ENCODE measurements around the gene EMC7. TPM values are rescaled to one million over a fixed set of nuclear protein-coding genes. Genes with fewer than 3 reads are reported as not detected.

Gene EMC7
- 10 to 100 TPM; 34.6 to 49.2 (median 43.2) TPM for total RNA-seq

DNA sequence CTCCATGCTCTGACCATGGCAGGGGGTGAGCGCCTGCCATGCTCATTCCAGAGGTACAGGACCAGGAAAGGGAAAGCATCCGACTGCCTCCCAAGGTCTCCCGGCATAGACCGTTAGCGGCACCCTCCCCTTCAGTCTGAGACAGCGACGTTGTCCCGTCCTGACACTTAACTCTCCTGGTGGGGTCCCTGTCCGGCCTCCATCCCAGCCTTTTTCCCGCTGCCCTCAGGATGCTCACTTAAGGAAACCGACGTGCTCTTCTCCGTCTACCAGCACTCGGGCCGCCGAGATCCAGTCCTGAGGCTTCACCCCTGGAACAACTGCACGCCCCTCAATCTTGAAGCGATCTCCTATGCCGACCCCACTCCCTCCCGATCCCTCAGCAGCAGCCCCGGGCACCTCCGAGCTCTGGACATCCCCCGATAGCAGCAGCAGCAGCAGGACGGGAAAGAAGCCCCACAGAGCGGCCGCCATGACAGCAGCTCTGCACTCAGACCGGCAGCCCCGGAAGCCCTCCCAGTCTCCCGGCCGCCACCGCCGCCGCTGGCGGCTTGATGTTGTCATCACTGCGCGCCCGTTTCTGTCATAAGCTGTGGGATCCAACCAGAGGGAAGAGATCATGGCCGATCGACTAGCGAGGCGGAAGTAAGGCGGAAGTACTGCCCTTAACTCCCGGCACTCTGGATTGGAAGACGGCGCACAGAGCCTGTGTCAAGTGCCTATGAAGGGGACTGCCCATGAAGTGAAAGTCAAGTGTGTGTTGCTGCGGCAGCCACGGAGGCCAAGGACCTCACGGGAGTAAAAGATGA is at the start of gene EMC7, which contains the start of gene PGBD4:
EMC7 (minus strand) TSS at position 497 of the 809 bp plus-strand sequence; CDS start at position 474, 23 bp downstream.
PGBD4 (plus strand) TSS at position 718 of the 809 bp plus-strand sequence. CDS start 449 bp downstream, outside the sequence.
- H3K27me3 ChIP-seq, result no peaks in the 10 kb centered on the region
- peak; percentile 100 for ATAC-seq
- no peaks in the 10 kb centered on the region for H3K36me3 ChIP-seq
- WGBS, 2 donors (ENCODE audit: low coverage in 1 of 2), result 0% methylated on average over 3 of the region's 48 CpGs; no CpG with 5 or more reads in 1 of the 2 donors
- no peaks in the 10 kb centered on the region for H3K9me3 ChIP-seq
- peaks cover 0 to 50% (median 9%) of the 10 kb centered on the region in 3 donors for H3K4me1 ChIP-seq
- peak within 1 kb of the TSS; percentile 81 to 91 (median 88) for H3K27ac ChIP-seq
- H3K4me3 ChIP-seq, result peak within 1 kb of the TSS; percentile 88 to 90
- TF ChIP-seq, protein P1, sequence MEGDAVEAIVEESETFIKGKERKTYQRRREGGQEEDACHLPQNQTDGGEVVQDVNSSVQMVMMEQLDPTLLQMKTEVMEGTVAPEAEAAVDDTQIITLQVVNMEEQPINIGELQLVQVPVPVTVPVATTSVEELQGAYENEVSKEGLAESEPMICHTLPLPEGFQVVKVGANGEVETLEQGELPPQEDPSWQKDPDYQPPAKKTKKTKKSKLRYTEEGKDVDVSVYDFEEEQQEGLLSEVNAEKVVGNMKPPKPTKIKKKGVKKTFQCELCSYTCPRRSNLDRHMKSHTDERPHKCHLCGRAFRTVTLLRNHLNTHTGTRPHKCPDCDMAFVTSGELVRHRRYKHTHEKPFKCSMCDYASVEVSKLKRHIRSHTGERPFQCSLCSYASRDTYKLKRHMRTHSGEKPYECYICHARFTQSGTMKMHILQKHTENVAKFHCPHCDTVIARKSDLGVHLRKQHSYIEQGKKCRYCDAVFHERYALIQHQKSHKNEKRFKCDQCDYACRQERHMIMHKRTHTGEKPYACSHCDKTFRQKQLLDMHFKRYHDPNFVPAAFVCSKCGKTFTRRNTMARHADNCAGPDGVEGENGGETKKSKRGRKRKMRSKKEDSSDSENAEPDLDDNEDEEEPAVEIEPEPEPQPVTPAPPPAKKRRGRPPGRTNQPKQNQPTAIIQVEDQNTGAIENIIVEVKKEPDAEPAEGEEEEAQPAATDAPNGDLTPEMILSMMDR (IDR thresholded peaks at IDR 0.05), result peak in 1 of 4 experiments; percentile 11
- TF ChIP-seq POLR2AphosphoS5 (IDR thresholded peaks at IDR 0.05), result peak; percentile 94
- no peak for TF ChIP-seq EP300 (IDR thresholded peaks at IDR 0.05)
- peak; percentile 69 to 73 for TF ChIP-seq POLR2A (IDR thresholded peaks at IDR 0.05)

DNA sequence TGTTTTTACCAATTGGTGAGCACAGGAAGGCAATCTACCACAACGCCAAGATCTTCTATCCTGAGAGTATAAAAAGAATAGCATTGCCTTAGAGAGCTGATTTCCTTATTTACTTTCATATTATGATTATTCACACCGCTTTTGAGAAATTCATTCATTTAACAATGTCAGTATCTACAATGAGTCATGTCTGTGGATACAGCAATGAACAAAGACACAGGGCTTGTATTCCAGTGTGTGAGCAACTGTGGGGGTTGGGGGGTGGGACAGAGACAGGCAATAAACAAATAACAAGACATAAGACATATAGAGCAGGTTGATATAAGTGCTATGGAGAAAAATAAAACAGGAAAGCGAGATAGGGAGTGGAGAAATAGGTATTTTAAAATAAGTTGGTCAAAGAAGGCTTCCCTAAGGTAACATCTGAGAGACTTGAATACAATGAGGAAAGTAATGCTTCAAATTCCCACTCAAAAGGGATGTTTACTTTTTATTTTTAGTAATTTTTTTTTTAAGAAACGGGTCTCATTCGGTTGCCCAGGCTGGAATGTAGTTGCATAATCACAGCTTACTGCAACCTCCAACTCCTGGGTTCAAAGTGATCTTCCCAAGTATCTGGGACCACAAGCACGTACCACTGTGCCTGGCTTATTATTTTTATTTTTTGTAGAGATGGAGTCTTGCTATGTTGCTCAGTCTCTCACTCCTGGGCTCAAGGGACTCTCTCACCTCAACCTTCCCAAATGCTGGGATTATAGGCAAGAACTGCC is 45.9 kb upstream of the EMC7 start:
- Histone ChIP-seq H3K9me3 (no peaks in the 10 kb centered on the region), H3K27ac (no peak overlapping the region), H3K4me3 (no peak overlapping the region), H3K27me3 (no peaks in the 10 kb centered on the region), H3K4me1 (no peaks in the 10 kb centered on the region), H3K36me3 (peaks cover 0 to 92% of the 10 kb centered on the region in 2 donors)
- no peak for ATAC-seq
- WGBS, 2 donors (ENCODE audit: low coverage in 1 of 2), result 54 to 66% methylated on average over 3 to 6 of the region's 6 CpGs
- no peak for TF ChIP-seq POLR2A (IDR thresholded peaks at IDR 0.05)
- no peak for TF ChIP-seq POLR2AphosphoS5 (IDR thresholded peaks at IDR 0.05)
- no peak for TF ChIP-seq EP300 (IDR thresholded peaks at IDR 0.05)
- TF ChIP-seq, protein P1 (IDR thresholded peaks at IDR 0.05), result no peak

DNA sequence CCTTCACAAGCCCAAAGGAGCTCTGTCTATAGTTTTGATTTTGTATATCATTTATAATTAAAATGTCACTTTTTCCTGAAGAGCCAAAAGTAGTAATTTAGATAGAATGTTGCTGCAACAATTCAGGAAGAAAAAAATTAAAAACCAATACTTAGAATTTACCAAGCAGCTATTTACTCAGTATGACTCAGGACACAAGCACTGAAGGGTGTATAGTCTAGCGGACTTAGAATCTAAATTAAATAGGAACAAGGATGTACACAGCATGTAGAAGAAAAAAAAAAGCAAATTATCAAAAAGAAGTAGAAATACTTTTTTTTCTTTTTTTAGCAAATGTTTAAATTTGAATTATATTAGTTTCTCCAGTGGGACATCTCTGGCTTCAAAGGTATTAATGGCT is 31.8 kb upstream of the EMC7 start:
- Histone ChIP-seq H3K27me3 (no peaks in the 10 kb centered on the region), H3K4me1 (no peaks in the 10 kb centered on the region), H3K4me3 (no peak overlapping the region), H3K36me3 (peaks cover 0 to 12% of the 10 kb centered on the region in 2 donors), H3K9me3 (no peaks in the 10 kb centered on the region), H3K27ac (no peak overlapping the region)
- ATAC-seq, result no peak
- no peak for TF ChIP-seq POLR2A (IDR thresholded peaks at IDR 0.05)
- WGBS, 2 donors (ENCODE audit: low coverage in 1 of 2), result 88 to 100% methylated on average over 1 of the region's 1 CpG

DNA sequence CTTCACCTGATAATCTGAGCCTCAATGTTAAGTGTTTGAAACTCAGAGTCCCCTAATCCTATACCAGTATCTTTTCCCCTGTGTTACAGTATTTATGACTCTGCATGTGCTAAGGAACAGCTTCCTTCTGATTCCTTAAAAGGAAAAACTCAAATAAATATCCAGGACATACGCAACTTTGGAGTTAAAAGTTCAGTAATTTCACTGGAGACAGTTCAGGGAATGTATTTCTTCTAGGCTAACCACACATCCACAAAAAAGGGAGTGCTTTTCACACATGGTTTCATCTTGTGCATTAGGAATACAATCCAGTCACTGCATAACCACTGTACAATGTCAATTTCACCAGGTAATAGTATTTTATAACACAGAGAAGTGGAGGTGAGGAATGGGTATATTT is 31.2 kb upstream of the EMC7 start:
- TF ChIP-seq POLR2A (IDR thresholded peaks at IDR 0.05), result no peak
- no peak for TF ChIP-seq POLR2AphosphoS5 (IDR thresholded peaks at IDR 0.05)
- TF ChIP-seq, protein P1 (IDR thresholded peaks at IDR 0.05), result no peak
- no peak for ATAC-seq
- 75 to 89% methylated on average over 1 of the region's 1 CpG for WGBS, 2 donors (ENCODE audit: low coverage in 1 of 2)
- no peaks in the 10 kb centered on the region for H3K4me1 ChIP-seq
- peaks cover 0 to 6% of the 10 kb centered on the region in 2 donors for H3K36me3 ChIP-seq
- H3K27ac ChIP-seq, result no peak overlapping the region
- H3K9me3 ChIP-seq, result no peaks in the 10 kb centered on the region
- no peaks in the 10 kb centered on the region for H3K27me3 ChIP-seq
- H3K4me3 ChIP-seq, result no peak overlapping the region

DNA sequence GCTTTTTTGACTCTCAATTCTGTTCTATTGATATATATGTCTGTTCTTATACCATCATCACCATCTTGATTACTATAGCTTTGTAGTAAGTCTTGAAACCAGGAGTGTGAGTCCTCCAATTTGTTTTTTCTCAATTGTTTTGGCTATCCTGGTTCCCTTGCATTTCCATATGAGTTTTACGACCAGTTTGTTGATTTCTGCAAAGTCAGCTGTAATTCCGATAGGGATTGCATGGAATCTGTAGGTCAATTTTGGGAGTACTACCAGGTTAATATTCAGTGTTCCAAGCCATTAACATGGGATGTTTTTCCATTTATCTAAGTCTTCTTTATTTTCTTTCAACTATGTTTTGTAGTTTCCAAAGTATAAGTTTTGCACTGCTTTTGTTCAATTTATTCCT is 27.2 kb upstream of the EMC7 start:
- no peak overlapping the region for H3K4me3 ChIP-seq
- no peaks in the 10 kb centered on the region for H3K36me3 ChIP-seq
- no peak overlapping the region for H3K27ac ChIP-seq
- no peak for ATAC-seq
- H3K9me3 ChIP-seq, result no peaks in the 10 kb centered on the region
- WGBS, 2 donors (ENCODE audit: low coverage in 1 of 2), result 47 to 50% methylated on average over 2 of the region's 2 CpGs
- H3K27me3 ChIP-seq, result no peaks in the 10 kb centered on the region
- no peaks in the 10 kb centered on the region for H3K4me1 ChIP-seq
- TF ChIP-seq POLR2AphosphoS5 (IDR thresholded peaks at IDR 0.05), result no peak
- no peak for TF ChIP-seq EP300 (IDR thresholded peaks at IDR 0.05)
- no peak for TF ChIP-seq POLR2A (IDR thresholded peaks at IDR 0.05)
- TF ChIP-seq, protein P1 (IDR thresholded peaks at IDR 0.05), result no peak
